Muscle of leg (tissue), 11 donors: ENCODE measurements around the gene CLCNKB. TPM values are rescaled to one million over a fixed set of nuclear protein-coding genes. Genes with fewer than 3 reads are reported as not detected.

ENCODE experiments used
- DNase-seq: peaks from one replicate; pipeline ENCODE4 v3.0.0; 2013
- H3K27ac ChIP-seq: one replicate; pipeline ENCODE4 v1.5.1; 2013; ENCODE audit warnings: mild to moderate bottlenecking, low read length, control low read depth
- H3K27me3 ChIP-seq: one replicate; pipeline ENCODE4 v1.6.1; 2013; ENCODE audit warnings: low read length; ENCODE audit not compliant: control insufficient read depth, insufficient read depth
- H3K36me3 ChIP-seq: one replicate; pipeline ENCODE4 v1.6.1; 2013; ENCODE audit warnings: low read length; ENCODE audit not compliant: control insufficient read depth, insufficient read depth
- H3K4me1 ChIP-seq: one replicate; pipeline ENCODE4 v1.6.1; 2013; ENCODE audit warnings: low read length; ENCODE audit not compliant: control insufficient read depth, insufficient read depth
- H3K4me3 ChIP-seq: one replicate; pipeline ENCODE4 v1.5.1; 2013; ENCODE audit warnings: low read length, control low read depth
- H3K9me3 ChIP-seq: replicated peaks from 2 replicates; pipeline ENCODE4 v1.6.1; 2013; ENCODE audit warnings: low read depth, low read length; ENCODE audit not compliant: control insufficient read depth
- WGBS: methylation state at CpG from one replicate; pipeline ENCODE4 v1.1.5; 2013; ENCODE audit warnings: missing lambda C conversion rate; ENCODE audit not compliant: insufficient coverage; 5-methylcytosine and 5-hydroxymethylcytosine counted together
- polyA plus RNA-seq, 8 donors: library from polyadenylated mRNA; unstranded; fragments of 120-200 nt; gene quantifications; one replicate each; pipeline versions ENCODE4 v1.2.1 to v1.2.3, GENCODE V29; 2013; ENCODE audit warnings: inconsistent platforms in 1 of 8, low replicate concordance in 1 of 8; ENCODE audit not compliant: insufficient read length in 8 of 8, insufficient read depth in 1 of 8
- total RNA-seq: library from RNA; stranded (reverse); fragments of 120-200 nt; gene quantifications from one replicate; pipeline ENCODE4 v1.2.4, GENCODE V29; 2013

The CLCNKB gene
- total and polyA plus RNA-seq, 9 donors: 0.11 to 0.53 (median 0.17) TPM; not detected in 1

DNA sequence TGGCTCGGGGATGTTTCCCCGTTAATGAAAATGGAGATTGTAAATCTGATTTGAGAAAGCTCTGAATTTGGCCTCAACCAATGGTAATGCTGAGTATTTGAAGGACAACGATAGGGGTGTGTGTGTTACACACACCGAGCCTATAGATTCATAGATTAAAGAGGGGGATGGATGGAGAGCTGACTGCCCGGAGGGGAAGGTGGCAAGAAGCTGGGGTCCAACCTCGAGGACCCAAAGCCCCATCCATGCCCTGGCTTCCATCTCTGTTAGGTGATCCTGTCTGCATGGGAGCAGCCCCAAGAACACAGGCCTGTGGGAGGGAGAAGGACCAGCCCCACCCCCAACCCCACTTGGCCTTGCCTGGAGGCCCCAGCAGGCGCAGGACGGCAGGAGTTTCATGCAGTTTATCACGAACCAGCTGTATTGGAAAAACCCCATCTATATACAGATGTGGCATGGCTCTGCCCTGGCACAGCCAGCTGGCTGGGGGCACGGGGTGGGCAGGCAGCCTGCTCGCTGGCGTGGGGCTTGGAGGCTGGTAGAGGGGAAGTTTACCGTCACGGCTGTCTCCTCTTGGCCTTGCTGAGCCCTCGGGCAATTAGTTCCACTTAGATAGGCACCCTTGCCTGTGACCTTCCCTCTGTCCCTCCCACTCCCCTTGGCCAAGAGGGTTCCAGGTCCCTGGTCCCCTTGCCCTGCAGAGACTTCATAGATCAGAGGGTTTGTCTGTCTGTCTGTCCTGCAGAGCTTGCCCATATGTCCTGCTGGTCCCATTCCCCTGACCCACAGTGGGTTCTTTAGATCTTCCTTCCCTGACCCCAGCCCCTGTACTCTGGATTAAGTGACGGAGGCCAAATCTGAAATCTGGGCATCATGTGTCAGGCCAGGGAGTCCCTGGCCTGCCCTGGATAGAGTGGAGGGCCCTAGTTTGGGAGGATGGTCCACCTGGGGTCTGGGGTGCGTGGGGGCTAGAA, 28.8 kb upstream of the CLCNKB start:
- H3K27ac ChIP-seq: peak overlapping the region; percentile 85
- DNase-seq: peak; percentile 60
- WGBS: 63% methylated on average over 6 of the region's 17 CpGs
- peaks cover 8% of the 10 kb centered on the region for H3K36me3 ChIP-seq
- no peak overlapping the region for H3K4me3 ChIP-seq
- H3K4me1 ChIP-seq: peaks cover 77% of the 10 kb centered on the region
- no peaks in the 10 kb centered on the region for H3K9me3 ChIP-seq
- no peaks in the 10 kb centered on the region for H3K27me3 ChIP-seq

GRCh38 chr1:16015491-16015890, 28.1 kb upstream of the CLCNKB start:
- H3K27ac ChIP-seq: peak overlapping the region; percentile 85
- H3K27me3 ChIP-seq: peaks cover under 1% of the 10 kb centered on the region
- H3K4me3 ChIP-seq: no peak overlapping the region
- H3K9me3 ChIP-seq: no peaks in the 10 kb centered on the region
- peaks cover 8% of the 10 kb centered on the region for H3K36me3 ChIP-seq
- DNase-seq: no peak
- H3K4me1 ChIP-seq: peaks cover 84% of the 10 kb centered on the region
- WGBS: 92% methylated on average over 24 of the region's 25 CpGs

GRCh38 chr1:16015960-16016901, 27.4 kb upstream of the CLCNKB start:
- peaks cover 86% of the 10 kb centered on the region for H3K4me1 ChIP-seq
- WGBS: 65% methylated on average over 9 of the region's 23 CpGs
- H3K27ac ChIP-seq: peak overlapping the region; percentile 97
- peaks cover 5% of the 10 kb centered on the region for H3K27me3 ChIP-seq
- H3K36me3 ChIP-seq: peaks cover 8% of the 10 kb centered on the region
- no peaks in the 10 kb centered on the region for H3K9me3 ChIP-seq
- no peak for DNase-seq
- H3K4me3 ChIP-seq: peak overlapping the region; percentile 53

GRCh38 chr1:16017076-16017460, 26.5 kb upstream of the CLCNKB start:
- peak overlapping the region; percentile 53 for H3K4me3 ChIP-seq
- 71% methylated on average over 6 of the region's 10 CpGs for WGBS
- peak overlapping the region; percentile 97 for H3K27ac ChIP-seq
- H3K36me3 ChIP-seq: peaks cover 8% of the 10 kb centered on the region
- no peaks in the 10 kb centered on the region for H3K9me3 ChIP-seq
- H3K4me1 ChIP-seq: peaks cover 93% of the 10 kb centered on the region
- H3K27me3 ChIP-seq: peaks cover 12% of the 10 kb centered on the region
- no peak for DNase-seq

DNA sequence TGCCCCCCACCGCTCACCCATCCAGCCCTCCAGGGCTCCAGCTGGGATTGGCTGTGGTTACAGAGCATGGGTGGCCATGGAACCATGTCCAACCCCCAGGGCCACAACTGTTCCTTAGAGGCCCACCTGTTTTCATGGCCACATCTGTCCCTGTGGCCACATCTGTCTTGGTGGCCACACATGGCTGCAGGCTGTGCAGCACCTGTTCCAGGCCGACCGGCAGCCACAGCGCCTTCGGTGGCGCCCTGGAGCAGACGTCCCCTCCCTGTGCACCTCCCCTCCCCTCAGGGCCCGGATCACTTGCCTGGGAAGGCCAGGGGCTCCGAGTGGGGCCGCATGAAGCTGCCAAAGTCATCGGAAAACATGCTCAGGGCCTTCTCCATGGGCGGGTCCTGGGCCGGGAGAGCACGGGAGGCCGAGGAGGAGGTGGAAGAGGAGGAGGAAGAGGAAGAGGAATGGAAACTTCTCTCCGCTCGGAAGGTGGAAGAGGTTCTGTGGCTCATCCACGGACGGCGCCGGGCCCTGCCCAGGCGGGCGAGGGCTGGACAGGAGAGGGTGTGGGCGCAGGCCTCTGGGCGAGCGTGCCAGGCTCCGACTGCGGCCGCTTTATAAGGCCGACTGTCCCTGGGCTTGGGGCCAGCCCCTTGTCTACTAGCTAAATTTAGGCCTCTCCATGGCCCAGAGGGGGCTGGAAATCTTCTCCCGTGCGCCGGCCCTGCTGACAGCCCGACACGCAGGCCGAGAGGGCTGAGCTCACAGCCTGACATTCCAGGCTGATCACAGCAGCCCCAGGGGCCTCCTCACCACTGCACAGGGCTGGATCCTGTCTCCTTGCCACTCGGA, 25.9 kb upstream of the CLCNKB start, which contains the start of gene HSPB7:
Gene HSPB7 (minus strand): TSS at position 583 of the 843 bp plus-strand sequence. CDS start 80 bp downstream, at position 503.
- H3K27ac ChIP-seq: peak within 1 kb of the TSS; percentile 97
- H3K36me3 ChIP-seq: peaks cover 8% of the 10 kb centered on the region
- H3K4me3 ChIP-seq: peak within 1 kb of the TSS; percentile 53
- no peaks in the 10 kb centered on the region for H3K9me3 ChIP-seq
- H3K4me1 ChIP-seq: peaks cover 87% of the 10 kb centered on the region
- H3K27me3 ChIP-seq: peaks cover 15% of the 10 kb centered on the region
- 5% methylated on average over 28 of the region's 37 CpGs for WGBS
- DNase-seq: peak; percentile 95

- Histone ChIP-seq H3K27ac (peak overlapping the region; percentile 97), H3K27me3 (peaks cover 18% of the 10 kb centered on the region), H3K36me3 (peaks cover 8% of the 10 kb centered on the region), H3K4me1 (peaks cover 85% of the 10 kb centered on the region), H3K4me3 (peak overlapping the region; percentile 53), H3K9me3 (no peaks in the 10 kb centered on the region)
- no CpG with 5 or more reads among the region's 4 CpGs for WGBS
- peak; percentile 46 for DNase-seq
Measured at GRCh38 chr1:16018308-16018707, 25.3 kb upstream of the CLCNKB start.

DNA sequence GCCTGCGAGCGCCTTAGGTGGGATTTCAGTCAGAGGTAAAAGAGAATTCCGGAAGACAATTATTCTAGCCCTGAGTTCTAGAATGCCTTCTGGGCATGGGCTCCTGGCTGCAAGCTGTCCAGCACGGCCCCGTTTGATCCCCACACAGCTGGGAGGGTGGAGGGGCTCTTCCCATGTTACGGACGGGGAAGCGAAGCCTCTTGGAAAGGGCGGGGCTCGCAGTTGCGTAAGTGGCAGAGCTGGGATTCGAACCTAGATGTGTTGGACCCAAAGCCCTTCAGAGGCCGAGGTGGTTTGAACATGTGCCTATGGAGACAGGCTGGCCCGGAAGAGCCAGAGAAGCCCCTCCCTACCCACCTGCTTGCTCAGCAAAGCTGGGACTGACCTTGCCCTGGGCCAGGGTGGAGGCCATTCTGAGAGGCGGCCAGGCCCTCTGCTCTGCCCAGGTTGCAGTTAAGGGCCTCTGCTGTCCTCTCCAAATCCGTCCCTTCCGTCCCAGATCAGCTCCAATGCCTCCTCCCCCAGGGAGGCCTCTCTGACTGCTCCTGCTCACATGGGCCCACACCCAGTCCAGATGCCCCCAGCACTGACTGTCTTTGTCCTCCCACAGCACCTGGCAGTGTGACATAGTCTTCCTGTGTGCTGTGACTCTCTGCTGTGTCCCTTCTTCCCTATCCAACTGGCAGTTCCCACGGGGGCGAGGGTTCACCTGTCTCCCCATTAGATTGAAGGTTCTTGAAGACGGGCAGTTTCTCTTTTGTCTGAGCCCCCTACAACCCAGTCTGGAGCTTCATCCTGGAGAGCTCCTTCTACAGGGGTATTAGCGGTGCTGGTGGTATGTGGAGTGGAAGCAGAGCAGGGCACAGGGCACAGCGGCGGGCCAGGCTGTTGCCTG, 24.6 kb upstream of the CLCNKB start:
- no peaks in the 10 kb centered on the region for H3K9me3 ChIP-seq
- DNase-seq: no peak
- WGBS: 67% methylated on average over 19 of the region's 23 CpGs
- peaks cover 21% of the 10 kb centered on the region for H3K27me3 ChIP-seq
- H3K36me3 ChIP-seq: peaks cover 8% of the 10 kb centered on the region
- H3K4me3 ChIP-seq: no peak overlapping the region
- H3K4me1 ChIP-seq: peaks cover 80% of the 10 kb centered on the region
- H3K27ac ChIP-seq: peak overlapping the region; percentile 97

DNA sequence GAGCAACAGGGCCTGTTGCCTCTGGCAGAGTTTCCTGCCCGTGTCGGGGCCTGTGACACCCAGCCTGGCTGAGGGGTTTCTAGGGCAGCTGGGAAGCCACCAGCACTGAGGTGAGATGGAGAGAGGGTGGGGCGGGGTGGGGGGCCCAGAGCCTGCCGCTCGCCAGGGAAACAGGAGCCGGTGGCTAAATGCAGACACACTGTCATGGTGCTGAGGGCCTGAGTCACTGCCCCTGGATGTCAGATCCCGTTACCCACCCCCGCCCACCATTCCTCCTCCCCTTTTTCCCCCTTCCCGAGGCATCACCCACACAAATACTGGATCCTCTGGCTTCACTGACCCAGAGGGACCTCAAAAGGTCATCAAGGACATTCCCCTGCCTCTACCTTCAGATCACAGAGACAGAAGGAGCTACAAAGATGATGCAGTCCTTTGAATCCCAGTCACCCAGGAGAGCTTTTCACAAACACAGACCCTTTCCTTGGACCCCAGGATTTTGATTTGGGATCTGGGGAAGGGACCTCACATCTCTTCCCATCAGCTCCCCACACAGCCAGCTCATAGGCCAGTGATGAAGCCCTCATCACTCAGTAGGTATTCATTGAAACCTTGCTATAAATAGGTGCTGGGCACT, 23.8 kb upstream of the CLCNKB start:
- Histone ChIP-seq H3K4me1 (peaks cover 73% of the 10 kb centered on the region), H3K9me3 (no peaks in the 10 kb centered on the region), H3K36me3 (peaks cover 8% of the 10 kb centered on the region), H3K4me3 (no peak overlapping the region), H3K27me3 (peaks cover 23% of the 10 kb centered on the region), H3K27ac (peak overlapping the region; percentile 97)
- WGBS: 54% methylated on average over 4 of the region's 9 CpGs
- peak; percentile 57 for DNase-seq
